Endodermal cell (in vitro differentiated cells): Measurements from ENCODE around the gene KRT6B. TPM values are rescaled to one million over a fixed set of nuclear protein-coding genes. Genes with fewer than 3 reads are reported as not detected.

ENCODE experiments used
- DNase-seq: peaks from one replicate; pipeline ENCODE4 v3.0.0-alpha.2; 2017
- H3K27ac ChIP-seq: 2 replicates; pipeline ENCODE4 v1.5.1; 2013; ENCODE audit warnings: mild to moderate bottlenecking, low read depth, low read length, moderate library complexity
- H3K27me3 ChIP-seq: 2 replicates; pipeline ENCODE4 v1.6.1; 2013; ENCODE audit warnings: mild to moderate bottlenecking, low read length, moderate library complexity; ENCODE audit not compliant: insufficient read depth, control insufficient read depth, poor library complexity, severe bottlenecking
- H3K36me3 ChIP-seq: 2 replicates; pipeline ENCODE4 v1.7.0; 2013; ENCODE audit warnings: mild to moderate bottlenecking, low read length, moderate library complexity; ENCODE audit not compliant: control insufficient read depth, insufficient read depth
- H3K4me1 ChIP-seq: one replicate; pipeline ENCODE4 v1.7.0; 2013; ENCODE audit warnings: low read length; ENCODE audit not compliant: control insufficient read depth, insufficient read depth
- H3K4me3 ChIP-seq: 2 replicates; pipeline ENCODE4 v1.5.1; 2013; ENCODE audit warnings: mild to moderate bottlenecking, low read length, moderate library complexity
- H3K9ac ChIP-seq: 2 replicates; pipeline ENCODE4 v1.6.1; 2013; ENCODE audit warnings: mild to moderate bottlenecking, low read length, moderate library complexity; ENCODE audit not compliant: poor library complexity, severe bottlenecking; ENCODE audit errors: extremely low read depth
- H3K9me3 ChIP-seq: 2 replicates; pipeline ENCODE4 v1.6.1; 2013; ENCODE audit warnings: mild to moderate bottlenecking, low read length, moderate library complexity; ENCODE audit not compliant: control insufficient read depth
- H3K27ac Mint-ChIP-seq: 2 replicates; pipeline ENCODE4 v1.8.0; 2020; ENCODE audit warnings: mixed read lengths
- H3K27me3 Mint-ChIP-seq: 2 replicates; pipeline ENCODE4 v1.8.0; 2021; ENCODE audit warnings: mild to moderate bottlenecking, mixed read lengths; ENCODE audit not compliant: insufficient read depth
- H3K36me3 Mint-ChIP-seq: 2 replicates; pipeline ENCODE4 v1.8.0; 2020; ENCODE audit warnings: low read depth, mixed read lengths
- H3K4me1 Mint-ChIP-seq: 2 replicates; pipeline ENCODE4 v1.8.0; 2020; ENCODE audit warnings: mixed read lengths
- H3K4me3 Mint-ChIP-seq: 2 replicates; pipeline ENCODE4 v1.8.0; 2020; ENCODE audit warnings: mild to moderate bottlenecking, moderate library complexity, mixed read lengths
- H3K9me3 Mint-ChIP-seq: 2 replicates; pipeline ENCODE4 v1.8.0; 2020; ENCODE audit warnings: mild to moderate bottlenecking, mixed read lengths
- CTCF ChIP-seq: fragments of 200-600 bp; sonication (generic); conservative IDR thresholded peaks from 2 replicates; pipeline ENCODE4 v1.5.0; 2021; ENCODE audit warnings: antibody characterized with exemption, mild to moderate bottlenecking
- WGBS, 2 experiments: methylation state at CpG; one replicate each; pipeline versions ENCODE4 v1.1.5 to v1.1.7; 2013; ENCODE audit warnings: missing lambda C conversion rate in 2 of 2, mixed read lengths in 1 of 2; ENCODE audit not compliant: insufficient coverage in 1 of 2, insufficient read length in 1 of 2; 5-methylcytosine and 5-hydroxymethylcytosine counted together
- total RNA-seq, 2 donors: library from RNA; stranded (reverse); fragmentation: NEBNext Ultra II Directional in 1 of 2; extraction: Animal tissue kit (Norgen Biotek cat#: 25700) in 1 of 2; gene quantifications; 2 replicates in 1 of 2; 3 replicates in 1 of 2; pipeline ENCODE4 v1.2.1, GENCODE V29; 2021

KRT6B gene
- total RNA-seq, 2 donors from 2014 or later = not detected

GRCh38 chr12:52434081-52434733 is 17.7 kb downstream of the KRT6B start, which contains the start of gene KRT75:
Gene KRT75 (minus strand): TSS chr12:52434371. CDS start chr12:52434304, 67 bp downstream.
- TF ChIP-seq CTCF = no peak
- no peaks in the 10 kb centered on the region for H3K36me3 ChIP-seq
- H3K9me3 ChIP-seq = no peaks in the 10 kb centered on the region
- peak; percentile 32 for DNase-seq
- no peak within 1 kb of the TSS for H3K4me3 Mint-ChIP-seq
- H3K27ac Mint-ChIP-seq = no peak within 1 kb of the TSS
- H3K36me3 Mint-ChIP-seq = no peaks in the 10 kb centered on the region
- 85 to 91% methylated on average over 16 to 20 of the region's 20 CpGs for whole genome bisulfite sequencing, 2 experiments
- no peaks in the 10 kb centered on the region for H3K9me3 Mint-ChIP-seq
- no peaks in the 10 kb centered on the region for H3K4me1 Mint-ChIP-seq
- H3K27me3 ChIP-seq = peaks cover 12% of the 10 kb centered on the region
- no peak within 1 kb of the TSS for H3K9ac ChIP-seq
- no peak within 1 kb of the TSS for H3K27ac ChIP-seq
- H3K4me3 ChIP-seq = no peak within 1 kb of the TSS
- peaks cover 23% of the 10 kb centered on the region for H3K27me3 Mint-ChIP-seq
- H3K4me1 ChIP-seq = no peaks in the 10 kb centered on the region

- no peaks in the 10 kb centered on the region for H3K9me3 Mint-ChIP-seq
- H3K36me3 Mint-ChIP-seq = no peaks in the 10 kb centered on the region
- Histone ChIP-seq H3K36me3 (no peaks in the 10 kb centered on the region), H3K27me3 (peaks cover 12% of the 10 kb centered on the region), H3K9ac (no peak overlapping the region), H3K4me3 (no peak overlapping the region), H3K4me1 (no peaks in the 10 kb centered on the region), H3K9me3 (no peaks in the 10 kb centered on the region), H3K27ac (no peak overlapping the region)
- WGBS, 2 experiments = 90 to 100% methylated on average over 4 to 12 of the region's 12 CpGs
- peaks cover 26% of the 10 kb centered on the region for H3K27me3 Mint-ChIP-seq
- TF ChIP-seq CTCF = no peak
- no peaks in the 10 kb centered on the region for H3K4me1 Mint-ChIP-seq
- peak; percentile 41 for DNase-seq
- no peak overlapping the region for H3K27ac Mint-ChIP-seq
- H3K4me3 Mint-ChIP-seq = no peak overlapping the region
Measured at GRCh38 chr12:52433501-52434080, 18.4 kb downstream of the KRT6B start.

- Histone ChIP-seq H3K9me3 (no peaks in the 10 kb centered on the region), H3K9ac (no peak overlapping the region), H3K27ac (no peak overlapping the region), H3K4me3 (no peak overlapping the region), H3K27me3 (peaks cover 12% of the 10 kb centered on the region), H3K36me3 (no peaks in the 10 kb centered on the region), H3K4me1 (no peaks in the 10 kb centered on the region)
- no peak overlapping the region for H3K4me3 Mint-ChIP-seq
- peaks cover 26% of the 10 kb centered on the region for H3K27me3 Mint-ChIP-seq
- no peaks in the 10 kb centered on the region for H3K4me1 Mint-ChIP-seq
- WGBS, 2 experiments = 92 to 94% methylated on average over 5 to 6 of the region's 6 CpGs
- H3K9me3 Mint-ChIP-seq = no peaks in the 10 kb centered on the region
- H3K27ac Mint-ChIP-seq = no peak overlapping the region
- no peaks in the 10 kb centered on the region for H3K36me3 Mint-ChIP-seq
- peak; percentile 28 for DNase-seq
- TF ChIP-seq CTCF = no peak
Measured at GRCh38 chr12:52432559-52433207, 19.3 kb downstream of the KRT6B start.
